WI38 (cell line): ENCODE results near the gene C20orf96.

Source experiments
- H3K4me3 ChIP-seq: 2 replicates; pipeline ENCODE4 v1.5.1; 2011; ENCODE audit warnings: low read depth, mild to moderate bottlenecking, control low read depth, low read length
- CTCF ChIP-seq: IDR thresholded peaks from 2 replicates; pipeline ENCODE4 v1.5.1; 2012; ENCODE audit warnings: low read depth, mild to moderate bottlenecking, control low read depth, low read length

Gene C20orf96

GRCh38 chr20:276620-277495, 13.7 kb downstream of the C20orf96 start:
- H3K4me3 ChIP-seq, result no peak overlapping the region
- TF ChIP-seq CTCF, result no peak

- H3K4me3 ChIP-seq, result no peak overlapping the region
- TF ChIP-seq CTCF, result no peak
These were observed 14.8 kb downstream of the C20orf96 start for GRCh38 chr20:275791-276190.

- H3K4me3 ChIP-seq, result no peak overlapping the region
- TF ChIP-seq CTCF, result no peak
These were observed 16.7 kb downstream of the C20orf96 start for GRCh38 chr20:273884-274283.

- TF ChIP-seq CTCF, result no peak
These were observed 17.8 kb downstream of the C20orf96 start for GRCh38 chr20:272718-273117.

GRCh38 chr20:271528-271927, 19.0 kb downstream of the C20orf96 start:
- no peak overlapping the region for H3K4me3 ChIP-seq
- no peak for TF ChIP-seq CTCF

More at GRCh38 chr20:272718-273117, 17.8 kb downstream of the C20orf96 start:
- no peak overlapping the region for H3K4me3 ChIP-seq

GRCh38 chr20:271069-271468, 19.5 kb downstream of the C20orf96 start:
- no peak overlapping the region for H3K4me3 ChIP-seq
- TF ChIP-seq CTCF, result no peak

- H3K4me3 ChIP-seq, result no peak overlapping the region
- TF ChIP-seq CTCF, result no peak
These were observed 20.0 kb downstream of the C20orf96 start for GRCh38 chr20:270517-270916.
